IMR-90 (cell line): Measurements from ENCODE around the gene RPS3. TPM values are rescaled to one million over a fixed set of nuclear protein-coding genes. Genes with fewer than 3 reads are reported as not detected.

Experiments used
- ATAC-seq: fragments of 200-7000 bp; cut with Tn5 transposase; 2 replicates; pipeline ENCODE4 v1.9.1; 2020; ENCODE audit warnings: low read depth, mild to moderate bottlenecking, moderate library complexity
- BruUV-seq: library from RNA; stranded (reverse); fragments of 400-500 nt; replicated peaks from 2 replicates; lab custom pipeline; 2021; lab: Mats Ljungman, UMichigan
- CTCF ChIA-PET: fragments of 300-600 bp; formaldehyde crosslinking; extraction: SDS; loops from one replicate; lab custom pipeline; 2021; ENCODE audit warnings: antibody characterized with exemption; lab: Yijun Ruan, JAX
- POLR2A ChIA-PET: fragments of 300-600 bp; sonication (Branson Sonifier 250); formaldehyde crosslinking; loops from one replicate; lab custom pipeline; 2022; ENCODE audit warnings: antibody characterized with exemption; ENCODE audit not compliant: unreplicated experiment; lab: Charles Lee
- DNase-seq: peaks from one replicate; pipeline ENCODE4 v3.0.0; 2013
- H2AFZ ChIP-seq: replicated peaks from 2 replicates; pipeline ENCODE3; 2013; ENCODE audit warnings: low read length, mild to moderate bottlenecking; ENCODE audit not compliant: poor library complexity
- H2AK5ac ChIP-seq: 2 replicates; pipeline ENCODE4 v1.6.1; 2013; ENCODE audit warnings: low read depth, low read length, inconsistent platforms
- H2AK9ac ChIP-seq: replicated peaks from 2 replicates; pipeline ENCODE3; 2013; ENCODE audit warnings: mild to moderate bottlenecking, low read depth, low read length, moderate library complexity; ENCODE audit not compliant: poor library complexity
- H2BK120ac ChIP-seq: 2 replicates; pipeline ENCODE4 v1.6.1; 2013; ENCODE audit warnings: low read depth, low read length, inconsistent platforms
- H2BK15ac ChIP-seq: 3 replicates; pipeline ENCODE4 v1.6.1; 2013; ENCODE audit warnings: low read depth, low read length, inconsistent platforms
- H2BK20ac ChIP-seq: 2 replicates; pipeline ENCODE4 v1.6.1; 2013; ENCODE audit warnings: low read depth, mild to moderate bottlenecking, inconsistent platforms, low read length, moderate library complexity
- H2BK5ac ChIP-seq: 2 replicates; pipeline ENCODE4 v1.6.1; 2013; ENCODE audit warnings: mild to moderate bottlenecking, low read depth, low read length, inconsistent platforms; ENCODE audit not compliant: poor library complexity, severe bottlenecking
- H3K14ac ChIP-seq: replicated peaks from 2 replicates; pipeline ENCODE4 v1.6.1; 2013; ENCODE audit warnings: low read depth, low read length, inconsistent platforms
- H3K18ac ChIP-seq: 2 replicates; pipeline ENCODE4 v1.6.1; 2013; ENCODE audit warnings: low read depth, low read length, control low read depth
- H3K23ac ChIP-seq: 2 replicates; pipeline ENCODE4 v1.6.1; 2013; ENCODE audit warnings: low read depth, low read length, inconsistent platforms
- H3K27ac ChIP-seq: 2 replicates; pipeline ENCODE4 v1.5.1; 2013; ENCODE audit warnings: mild to moderate bottlenecking, control low read depth, low read length; ENCODE audit not compliant: insufficient read depth
- H3K27me3 ChIP-seq: 2 replicates; pipeline ENCODE4 v1.6.1; 2013; ENCODE audit warnings: low read length; ENCODE audit not compliant: control insufficient read depth, insufficient read depth
- H3K36me3 ChIP-seq: 2 replicates; pipeline ENCODE4 v1.6.1; 2013; ENCODE audit warnings: low read length, mixed read lengths; ENCODE audit not compliant: control insufficient read depth, insufficient read depth
- H3K4ac ChIP-seq: 2 replicates; pipeline ENCODE4 v1.6.1; 2013; ENCODE audit warnings: low read depth, low read length, inconsistent platforms
- H3K4me1 ChIP-seq: 2 replicates; pipeline ENCODE4 v1.6.1; 2013; ENCODE audit warnings: low read length, mixed read lengths; ENCODE audit not compliant: control insufficient read depth, insufficient read depth
- H3K4me2 ChIP-seq: 2 replicates; pipeline ENCODE4 v1.6.1; 2013; ENCODE audit warnings: low read depth, mild to moderate bottlenecking, control low read depth, low read length, moderate library complexity
- H3K4me3 ChIP-seq: 2 replicates; pipeline ENCODE4 v1.5.1; 2013; ENCODE audit warnings: low read depth, mild to moderate bottlenecking, control low read depth, low read length, moderate library complexity; ENCODE audit not compliant: insufficient read depth
- H3K56ac ChIP-seq: 2 replicates; pipeline ENCODE4 v1.6.1; 2013; ENCODE audit warnings: low read length, inconsistent platforms; ENCODE audit not compliant: insufficient read depth; ENCODE audit errors: extremely low read depth
- H3K79me1 ChIP-seq, 2 experiments: 2 replicates each; pipeline ENCODE4 v1.6.1; 2013; ENCODE audit warnings: low read length in 2 of 2, inconsistent platforms in 1 of 2, low read depth in 1 of 2
- H3K9ac ChIP-seq: 2 replicates; pipeline ENCODE4 v1.6.1; 2013; ENCODE audit warnings: low read depth, low read length, control low read depth
- H3K9me1 ChIP-seq: 2 replicates; pipeline ENCODE4 v1.6.1; 2013; ENCODE audit warnings: low read length, inconsistent platforms; ENCODE audit not compliant: insufficient read depth
- H3K9me3 ChIP-seq: 2 replicates; pipeline ENCODE4 v1.6.1; 2013; ENCODE audit warnings: low read length; ENCODE audit not compliant: control insufficient read depth, insufficient read depth
- H4K20me1 ChIP-seq: 2 replicates; pipeline ENCODE4 v1.6.1; 2013; ENCODE audit warnings: low read length, inconsistent platforms; ENCODE audit not compliant: insufficient read depth
- H4K5ac ChIP-seq: 2 replicates; pipeline ENCODE4 v1.6.1; 2013; ENCODE audit warnings: mild to moderate bottlenecking, low read depth, low read length, control low read depth
- H4K8ac ChIP-seq, 2 experiments: 2 replicates each; pipeline ENCODE4 v1.6.1; 2013; ENCODE audit warnings: low read depth in 2 of 2, low read length in 2 of 2, control low read depth in 1 of 2, inconsistent platforms in 1 of 2
- H4K91ac ChIP-seq: 2 replicates; pipeline ENCODE4 v1.6.1; 2013; ENCODE audit warnings: low read depth, low read length, inconsistent platforms; ENCODE audit not compliant: insufficient read depth
- CEBPB ChIP-seq: IDR thresholded peaks from 2 replicates; pipeline ENCODE4 v1.6.1; 2012; ENCODE audit warnings: low read depth, low read length, improper control_type of control experiment
- ELK1 ChIP-seq: fragments of 150-350 bp; IDR thresholded peaks from 2 replicates; pipeline ENCODE4 v1.6.1; 2016; ENCODE audit warnings: low read depth, mild to moderate bottlenecking, low read length, moderate library complexity, borderline replicate concordance
- FOS ChIP-seq: fragments of 150-350 bp; IDR thresholded peaks from 2 replicates; pipeline ENCODE4 v1.6.1; 2016; ENCODE audit warnings: low read depth, low read length
- MAFK ChIP-seq: IDR thresholded peaks from 2 replicates; pipeline ENCODE4 v1.6.1; 2012; ENCODE audit warnings: low read depth, low read length, improper control_type of control experiment
- MXI1 ChIP-seq: IDR thresholded peaks from 2 replicates; pipeline ENCODE4 v1.6.1; 2012; ENCODE audit warnings: low read depth, mild to moderate bottlenecking, low read length, moderate library complexity, borderline replicate concordance
- RFX5 ChIP-seq: IDR thresholded peaks from 2 replicates; pipeline ENCODE4 v1.8.0; 2012; ENCODE audit warnings: low read depth, mild to moderate bottlenecking, low read length, moderate library complexity
- WGBS, 2 experiments: methylation state at CpG; one replicate each; pipeline versions ENCODE4 v1.1.5 to v1.1.7; 2013; ENCODE audit warnings: missing lambda C conversion rate in 2 of 2; ENCODE audit not compliant: insufficient read length in 1 of 2; ENCODE audit errors: extremely low coverage in 2 of 2; 5-methylcytosine and 5-hydroxymethylcytosine counted together
- dilution Hi-C: fragments of 300-500 bp; cut with HindIII; formaldehyde crosslinking; loops from one replicate; pipeline ENCODE4 v1.14.3; 2018; ENCODE audit warnings: low sequenced_read_pairs; ENCODE audit not compliant: unreplicated experiment
- in situ Hi-C: fragments of 300-500 bp; cut with MboI; formaldehyde crosslinking; loops from 3 replicates; pipeline ENCODE4 v1.14.3; 2019; ENCODE audit warnings: low sequenced_read_pairs, inconsistent platforms, mixed read lengths
- intact Hi-C: fragments of 100-400 bp; cut with micrococcal nuclease; formaldehyde crosslinking; loops from 2 replicates; pipeline ENCODE4 v1.10.0; 2022
- polyA plus RNA-seq, 3 experiments: library from polyadenylated mRNA; depleted of rRNA; stranded (reverse); fragments of >200 nt; gene quantifications; 2 replicates each; pipeline ENCODE4 v1.2.3, GENCODE V29; 2012; ENCODE audit warnings: low replicate concordance in 1 of 3
- total RNA-seq: library from RNA; depleted of rRNA; stranded (reverse); fragments of >200 nt; gene quantifications from 2 replicates; pipeline ENCODE4 v1.2.3, GENCODE V29; 2012
- TF ChIP-seq, protein P1 (sequence below): conservative IDR thresholded peaks from 2 replicates; pipeline ENCODE4 v1.5.1; 2012; ENCODE audit warnings: mild to moderate bottlenecking, low read depth, low read length, improper control_type of control experiment

The RPS3 gene
- total and polyA plus RNA-seq, 2 of the 4 experiments (the other 2 are of a cell fraction) = 2,360 to 2,477 TPM

DNA sequence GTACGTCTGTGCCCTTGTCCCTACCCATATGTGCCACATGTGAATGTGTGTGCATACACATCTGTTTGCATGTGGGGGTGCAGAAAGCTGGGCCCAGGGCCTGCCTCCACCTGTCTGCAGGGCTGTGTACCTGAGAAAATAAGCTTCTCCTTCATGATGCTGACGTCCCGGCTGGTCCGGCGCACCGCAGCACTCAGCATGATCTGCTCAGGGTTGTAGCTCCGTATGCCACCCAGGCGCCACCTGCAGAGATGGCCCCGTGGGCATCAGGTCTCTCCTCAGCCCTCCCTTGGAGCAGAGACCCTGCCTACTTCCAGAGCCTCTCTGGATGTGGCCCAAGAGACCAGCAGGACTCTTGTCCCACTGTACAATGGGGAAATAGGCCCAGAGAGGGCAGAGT lies 37.5 kb downstream of the RPS3 start:
- Histone ChIP-seq H3K9me3 (no peaks in the 10 kb centered on the region), H3K36me3 (no peaks in the 10 kb centered on the region), H4K5ac (no peak overlapping the region), H2BK15ac (no peak overlapping the region), H4K8ac (no peak overlapping the region), H3K4me3 (no peak overlapping the region), H4K20me1 (no peaks in the 10 kb centered on the region), H2BK120ac (no peak overlapping the region), H3K56ac (no peak overlapping the region), H2AK5ac (no peak overlapping the region), H2BK20ac (no peak overlapping the region), H3K4me1 (no peaks in the 10 kb centered on the region), H3K14ac (no peak overlapping the region), H2AFZ (no peak overlapping the region), H3K27me3 (peaks cover 20% of the 10 kb centered on the region), H4K91ac (no peak overlapping the region), H3K18ac (no peak overlapping the region), H3K27ac (no peak overlapping the region), H2BK5ac (no peak overlapping the region), H3K4me2 (no peak overlapping the region), H3K4ac (no peak overlapping the region), H3K9me1 (0 out of 2 replicates have a peak, but pooled peaks cover 4% of the 10 kb centered on the region), H2AK9ac (no peak overlapping the region), H3K9ac (no peak overlapping the region), H3K79me1 (no peaks in the 10 kb centered on the region), H3K23ac (no peak overlapping the region)
- dilution Hi-C loops (no loop called here), intact Hi-C loops (no loop called here), in situ Hi-C loops (no loop called here)
- POLR2A ChIA-PET = no interaction called here
- no peak for DNase-seq
- BruUV-seq = no TSS peak
- 95% methylated on average over 7 of the region's 9 CpGs; no CpG with 5 or more reads in 1 of the 2 experiments for WGBS, 2 experiments
- no peak for TF ChIP-seq CEBPB
- TF ChIP-seq MAFK = no peak
- TF ChIP-seq ELK1 = no peak
- TF ChIP-seq, protein P1, sequence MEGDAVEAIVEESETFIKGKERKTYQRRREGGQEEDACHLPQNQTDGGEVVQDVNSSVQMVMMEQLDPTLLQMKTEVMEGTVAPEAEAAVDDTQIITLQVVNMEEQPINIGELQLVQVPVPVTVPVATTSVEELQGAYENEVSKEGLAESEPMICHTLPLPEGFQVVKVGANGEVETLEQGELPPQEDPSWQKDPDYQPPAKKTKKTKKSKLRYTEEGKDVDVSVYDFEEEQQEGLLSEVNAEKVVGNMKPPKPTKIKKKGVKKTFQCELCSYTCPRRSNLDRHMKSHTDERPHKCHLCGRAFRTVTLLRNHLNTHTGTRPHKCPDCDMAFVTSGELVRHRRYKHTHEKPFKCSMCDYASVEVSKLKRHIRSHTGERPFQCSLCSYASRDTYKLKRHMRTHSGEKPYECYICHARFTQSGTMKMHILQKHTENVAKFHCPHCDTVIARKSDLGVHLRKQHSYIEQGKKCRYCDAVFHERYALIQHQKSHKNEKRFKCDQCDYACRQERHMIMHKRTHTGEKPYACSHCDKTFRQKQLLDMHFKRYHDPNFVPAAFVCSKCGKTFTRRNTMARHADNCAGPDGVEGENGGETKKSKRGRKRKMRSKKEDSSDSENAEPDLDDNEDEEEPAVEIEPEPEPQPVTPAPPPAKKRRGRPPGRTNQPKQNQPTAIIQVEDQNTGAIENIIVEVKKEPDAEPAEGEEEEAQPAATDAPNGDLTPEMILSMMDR = no peak
- no peak for TF ChIP-seq FOS
- TF ChIP-seq RFX5 = no peak
- no peak for TF ChIP-seq MXI1
- ATAC-seq = no peak
- CTCF ChIA-PET = no interaction called here
